CD4-positive, alpha-beta T cell treated with Interleukin-12 subunit alpha and Interleukin-12 subunit beta, for 1 hour (primary cell): ENCODE measurements around the gene GPR89B.
"Not testable (repeated sequence)": the region's sequence is repeated elsewhere in the genome, so short reads cannot be mapped to it uniquely, and the experiment has no call there.

Experiments used
- DNase-seq: peaks from one replicate; pipeline ENCODE4 v3.0.0-alpha.2; 2020

Gene GPR89B

DNA sequence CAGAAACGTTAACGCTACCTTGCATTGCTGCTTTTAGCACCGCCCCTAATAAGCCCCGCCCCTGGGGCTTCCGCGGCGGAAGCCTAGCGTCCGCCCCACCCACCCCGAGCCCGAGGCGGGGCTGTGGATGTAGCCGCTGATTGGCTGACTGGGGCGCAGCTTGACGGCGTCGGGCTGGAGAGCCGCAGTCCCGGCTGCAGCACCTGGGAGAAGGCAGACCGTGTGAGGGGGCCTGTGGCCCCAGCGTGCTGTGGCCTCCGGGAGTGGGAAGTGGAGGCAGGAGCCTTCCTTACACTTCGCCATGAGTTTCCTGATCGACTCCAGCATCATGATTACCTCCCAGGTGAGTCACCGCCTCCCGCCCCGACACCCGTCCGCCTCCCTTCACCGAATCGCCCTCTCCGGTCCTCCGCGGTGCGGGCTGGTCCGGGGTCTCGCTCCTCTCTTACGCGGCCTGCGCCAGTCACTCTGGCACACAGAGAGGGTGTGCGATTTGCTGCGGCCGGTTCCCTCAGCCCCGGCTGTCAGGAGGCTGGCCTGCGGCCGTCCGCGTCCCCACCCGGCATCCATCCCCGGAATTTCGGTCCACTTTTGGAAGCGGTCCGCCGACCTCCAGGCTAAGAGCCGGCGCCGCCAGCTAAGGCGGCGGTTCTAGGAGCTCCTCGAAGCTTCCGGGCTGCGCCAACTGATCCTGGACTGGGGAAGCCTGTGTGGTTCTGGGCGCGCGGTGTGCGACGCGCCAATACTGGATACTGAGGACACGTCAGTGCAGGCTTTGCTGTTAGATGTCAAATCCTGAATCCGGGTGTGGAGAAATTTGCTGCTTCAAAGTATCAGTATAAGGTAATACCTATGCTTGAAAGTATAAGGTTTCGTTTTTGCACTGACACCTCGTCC is at the start of gene GPR89B:
Gene GPR89B (plus strand): TSS at position 185 of the 897 bp plus-strand sequence. CDS start 117 bp downstream, at position 302.
- DNase-seq = peak; percentile 95

DNA sequence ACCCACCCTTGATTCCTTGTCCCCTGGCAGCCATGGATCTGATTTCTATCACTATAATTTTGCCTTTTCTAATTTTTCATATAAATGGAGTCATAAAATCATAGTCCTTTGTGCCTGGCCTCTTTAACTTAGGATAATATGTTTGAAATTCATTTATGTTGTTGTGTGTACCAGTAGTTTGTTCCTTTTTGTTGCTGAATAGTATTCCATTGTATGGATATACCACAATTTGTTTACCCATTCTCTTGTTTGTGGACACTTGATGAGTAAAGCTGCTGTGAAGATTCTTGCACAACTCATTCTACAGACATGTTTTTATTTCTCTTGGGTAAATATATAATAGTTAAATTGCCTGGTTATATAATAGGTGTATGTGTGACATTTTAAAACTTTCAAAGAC is 48.3 kb upstream of the GPR89B start:
- DNase-seq = no peak

DNA sequence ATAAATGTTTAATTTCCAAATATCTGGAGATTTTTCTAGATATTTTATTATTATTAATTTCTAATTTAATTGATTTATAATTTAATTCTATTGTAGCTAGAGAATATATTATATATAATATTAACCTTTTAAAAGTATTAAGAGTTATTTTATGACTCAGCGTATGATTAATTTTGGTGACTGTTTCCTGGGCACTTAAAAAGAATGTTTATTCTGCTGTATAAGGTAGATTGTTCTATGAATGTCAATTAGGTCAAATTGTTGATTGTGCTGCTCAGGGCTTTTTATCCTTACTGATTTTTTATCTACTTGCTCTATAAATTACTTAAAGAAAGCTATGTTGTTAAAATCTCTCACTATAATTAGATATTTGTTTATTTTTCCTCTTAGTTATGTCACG is 45.7 kb upstream of the GPR89B start:
- no peak for DNase-seq

DNA sequence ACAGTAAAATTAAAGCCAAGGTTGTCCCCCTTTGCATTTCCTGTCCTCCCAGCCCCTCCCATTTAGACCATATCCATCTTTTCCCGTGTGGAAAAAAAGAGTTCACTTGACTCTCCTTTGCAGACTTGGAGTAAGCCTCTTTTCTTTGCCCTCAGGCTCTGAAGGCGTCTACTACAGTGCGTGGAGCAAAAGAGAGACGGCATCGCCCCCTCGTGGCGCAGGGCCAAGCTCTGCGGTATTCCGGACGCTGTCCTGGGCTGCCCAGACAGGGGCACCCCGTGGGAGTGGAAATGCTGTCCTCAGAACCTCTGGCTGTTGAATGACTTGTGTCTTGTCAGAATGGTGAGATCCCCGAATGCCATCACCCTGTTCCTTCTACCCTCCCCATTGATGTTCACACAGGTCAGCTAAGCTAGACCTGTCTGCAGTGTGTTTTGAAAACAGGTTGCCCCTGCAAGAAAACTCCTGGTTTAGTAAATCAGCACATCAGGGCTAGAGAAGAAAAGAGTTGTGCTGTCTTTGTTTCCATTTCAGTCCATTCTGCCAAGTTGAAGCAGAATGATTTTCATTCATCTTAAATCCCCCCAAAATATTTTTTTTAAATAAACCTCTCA is 37.9 kb upstream of the GPR89B start:
- DNase-seq = peak; percentile 61

DNA sequence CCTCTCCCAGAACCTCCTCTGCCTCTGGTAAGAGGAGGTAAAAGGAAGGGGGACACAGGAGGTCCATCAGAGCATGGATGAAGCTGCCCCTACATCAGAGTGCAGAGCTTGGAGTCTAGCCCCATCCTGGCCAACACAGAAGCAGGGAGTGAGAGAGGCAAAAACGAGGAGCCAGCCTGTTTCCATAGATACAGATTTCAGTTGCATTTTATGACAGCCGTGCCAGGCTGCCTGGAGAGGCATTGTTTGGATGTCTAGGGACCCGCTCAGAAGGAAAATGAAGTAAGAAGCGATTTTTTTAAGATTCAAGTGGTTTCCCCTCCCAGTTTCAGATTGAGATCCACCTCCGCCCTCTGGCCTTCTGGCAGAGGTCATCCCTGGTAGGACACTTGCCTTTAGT is 37.1 kb upstream of the GPR89B start:
- DNase-seq = no peak

DNA sequence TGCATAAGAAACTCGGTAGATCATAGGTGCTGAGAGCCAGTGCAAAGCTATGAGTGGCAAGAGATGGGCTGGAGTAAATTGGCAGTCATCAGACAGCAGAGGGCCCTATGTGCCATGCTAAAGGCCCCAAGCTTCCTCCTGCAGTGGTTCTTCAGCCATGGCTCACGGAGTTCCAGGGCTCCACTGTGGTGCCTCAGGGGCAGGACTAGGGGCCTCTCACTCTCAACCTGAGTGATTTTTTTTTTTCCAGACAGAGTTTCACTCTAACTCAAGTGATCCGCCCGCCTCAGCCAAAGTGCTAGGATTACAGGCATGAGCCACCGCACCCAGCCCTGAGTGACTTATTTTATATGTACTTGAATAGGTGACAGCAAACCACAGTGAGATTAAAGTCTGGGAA is 36.0 kb upstream of the GPR89B start:
- DNase-seq = no peak

DNA sequence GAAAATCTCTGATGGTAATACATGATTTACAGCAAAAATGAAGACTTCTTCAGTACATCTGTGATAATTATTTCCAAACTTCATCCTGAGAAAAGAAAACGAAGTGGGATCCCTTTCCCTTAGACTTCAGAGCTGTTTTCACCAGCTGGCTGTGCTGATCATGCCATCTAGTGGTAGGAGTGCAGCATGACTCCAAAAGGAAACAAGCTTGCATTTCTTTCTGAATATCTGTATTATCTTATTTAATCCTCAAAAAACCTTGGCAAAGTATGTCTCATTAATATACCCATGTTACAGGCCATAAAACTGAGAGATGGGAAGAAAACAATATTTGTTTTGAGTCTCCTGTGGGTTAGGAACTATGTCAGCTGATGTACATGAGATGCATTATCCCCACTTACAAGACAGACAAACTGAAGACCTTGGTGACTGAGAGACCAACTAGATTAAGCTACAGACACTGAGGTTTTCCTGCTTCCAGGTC is 35.4 kb upstream of the GPR89B start:
- DNase-seq = peak; percentile 47

DNA sequence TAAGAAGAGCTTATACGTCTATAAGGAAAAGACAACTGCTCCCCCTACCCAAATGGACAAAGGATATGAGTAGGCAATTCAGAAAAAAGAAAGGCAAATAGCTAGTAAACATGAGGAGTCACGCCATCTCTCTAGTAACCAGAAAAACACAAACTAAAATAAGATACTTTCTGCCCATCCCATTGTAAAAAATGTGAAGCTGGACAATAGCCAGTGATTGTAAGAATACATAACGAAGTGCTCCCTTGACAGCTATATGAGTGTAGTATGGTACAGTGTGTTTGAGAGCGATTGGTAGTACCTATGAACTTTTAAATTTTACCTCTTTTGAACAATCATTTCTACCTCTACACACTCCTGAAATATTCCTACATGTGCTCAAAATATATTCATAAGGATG is 33.1 kb upstream of the GPR89B start:
- DNase-seq = no peak

DNA sequence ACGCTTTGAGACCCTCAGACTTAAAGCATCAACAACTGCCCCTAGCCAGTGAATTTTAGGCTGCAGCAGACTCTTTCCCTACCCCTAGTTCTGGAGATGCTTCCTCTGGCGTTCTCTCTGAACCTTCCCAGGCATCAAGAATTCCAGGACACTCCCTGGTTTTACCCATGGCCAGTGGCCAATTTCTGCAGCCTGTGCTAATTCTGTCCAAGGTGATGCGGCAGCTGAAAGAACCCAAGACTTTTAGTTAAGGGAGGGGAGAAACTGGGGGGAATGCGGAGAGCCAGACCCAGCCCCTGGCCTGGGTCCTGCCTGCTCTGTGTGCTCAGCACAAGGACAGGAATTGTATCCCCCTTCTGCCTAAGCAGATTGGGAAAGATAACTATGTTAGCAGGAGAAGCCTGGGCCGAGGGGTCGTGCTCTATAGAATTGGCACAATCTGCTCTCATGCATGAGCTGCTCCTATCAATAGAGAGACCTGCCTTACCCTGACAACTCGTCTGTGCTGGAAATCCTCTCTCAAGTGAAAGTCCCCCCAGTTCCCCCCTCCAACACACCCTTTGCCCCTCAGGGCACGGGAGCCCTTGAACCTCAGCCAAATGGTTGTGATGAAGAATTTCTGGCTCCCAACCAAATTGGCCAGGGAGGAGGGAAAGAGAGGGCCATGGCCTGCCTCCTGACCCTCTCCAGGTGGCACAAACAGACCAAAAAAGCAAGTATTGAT is 31.0 kb upstream of the GPR89B start:
- no peak for DNase-seq

DNA sequence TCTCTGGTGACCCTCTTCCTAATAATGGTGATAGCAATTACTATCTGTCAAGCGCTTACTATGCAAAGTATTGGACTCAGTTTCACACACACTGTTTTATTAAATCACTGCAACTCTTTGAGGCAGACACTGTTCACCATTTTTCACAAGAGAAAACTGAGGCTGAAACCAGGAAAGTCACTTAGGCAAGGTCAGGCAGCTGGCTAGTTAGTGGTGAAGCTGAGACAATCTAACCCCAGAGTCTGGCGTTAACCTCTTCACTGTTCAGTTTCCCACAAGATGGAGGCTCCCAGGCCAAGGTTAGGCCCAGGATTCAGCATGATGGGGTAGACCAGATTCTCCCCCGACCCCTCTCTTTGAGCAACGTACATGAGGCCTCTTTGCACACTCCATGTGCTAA is 30.4 kb upstream of the GPR89B start:
- no peak for DNase-seq

DNA sequence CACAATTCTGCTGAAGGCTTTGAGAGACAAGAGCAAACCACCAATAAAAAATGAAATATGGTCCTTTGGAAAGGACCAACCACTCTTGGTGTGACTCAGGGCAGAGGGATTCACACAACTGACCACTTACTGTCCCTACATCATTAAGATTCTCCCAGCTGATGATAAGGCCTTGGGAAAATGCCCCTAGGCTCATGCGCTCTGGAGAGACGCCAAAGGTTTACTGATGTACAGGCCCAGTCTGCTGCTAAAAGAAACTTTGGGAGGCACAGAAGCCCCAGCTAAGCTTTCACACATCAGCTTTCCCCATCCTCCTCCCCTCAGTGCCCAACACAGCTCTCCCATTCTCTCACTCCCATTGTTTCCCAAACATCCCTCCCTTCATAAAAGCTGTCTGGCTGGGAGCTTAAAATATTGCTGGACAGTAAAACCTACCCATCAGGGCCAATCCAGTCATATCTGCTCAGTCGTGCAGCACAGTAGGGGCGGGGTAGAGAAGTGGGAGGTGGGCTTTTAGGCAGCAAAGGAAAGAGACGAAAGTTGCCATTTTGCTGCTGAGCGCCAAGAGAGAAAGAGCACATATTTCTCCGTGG is 25.9 kb upstream of the GPR89B start, which contains the start of gene GJA8:
Gene GJA8 (plus strand): TSS at position 543 of the 593 bp plus-strand sequence. CDS start 5,161 bp downstream, outside the sequence.
- no peak for DNase-seq

DNA sequence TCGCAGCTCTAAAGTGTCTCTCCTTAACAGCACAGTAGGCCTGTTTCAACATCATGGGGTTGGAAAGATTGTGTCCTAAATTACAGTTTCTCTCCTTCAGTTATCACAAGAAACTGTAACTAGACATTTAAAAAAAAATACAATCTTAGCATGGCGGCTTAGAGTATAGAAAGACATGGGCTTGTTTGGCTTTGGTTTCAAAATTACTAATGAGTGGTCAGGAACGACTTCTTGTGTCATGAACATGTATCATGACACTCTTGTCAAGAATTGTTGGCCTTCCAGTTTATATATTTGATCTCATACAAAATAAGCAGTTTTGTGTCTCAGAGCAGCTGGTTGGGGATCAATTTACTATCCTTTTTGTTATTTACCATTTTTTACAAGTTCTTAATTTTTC is 23.5 kb upstream of the GPR89B start:
- no peak for DNase-seq

DNA sequence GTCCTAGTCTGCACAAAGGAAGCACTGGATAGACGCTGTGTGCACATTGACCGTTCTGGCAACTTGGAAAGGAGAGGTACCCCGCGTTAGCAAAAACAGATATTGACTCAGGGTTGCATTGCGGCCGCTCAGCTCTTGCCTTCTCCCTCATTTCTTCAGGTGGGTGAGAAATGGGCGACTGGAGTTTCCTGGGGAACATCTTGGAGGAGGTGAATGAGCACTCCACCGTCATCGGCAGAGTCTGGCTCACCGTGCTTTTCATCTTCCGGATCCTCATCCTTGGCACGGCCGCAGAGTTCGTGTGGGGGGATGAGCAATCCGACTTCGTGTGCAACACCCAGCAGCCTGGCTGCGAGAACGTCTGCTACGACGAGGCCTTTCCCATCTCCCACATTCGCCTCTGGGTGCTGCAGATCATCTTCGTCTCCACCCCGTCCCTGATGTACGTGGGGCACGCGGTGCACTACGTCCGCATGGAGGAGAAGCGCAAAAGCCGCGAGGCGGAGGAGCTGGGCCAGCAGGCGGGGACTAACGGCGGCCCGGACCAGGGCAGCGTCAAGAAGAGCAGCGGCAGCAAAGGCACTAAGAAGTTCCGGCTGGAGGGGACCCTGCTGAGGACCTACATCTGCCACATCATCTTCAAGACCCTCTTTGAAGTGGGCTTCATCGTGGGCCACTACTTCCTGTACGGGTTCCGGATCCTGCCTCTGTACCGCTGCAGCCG is 20.3 kb upstream of the GPR89B start:
- no peak for DNase-seq

DNA sequence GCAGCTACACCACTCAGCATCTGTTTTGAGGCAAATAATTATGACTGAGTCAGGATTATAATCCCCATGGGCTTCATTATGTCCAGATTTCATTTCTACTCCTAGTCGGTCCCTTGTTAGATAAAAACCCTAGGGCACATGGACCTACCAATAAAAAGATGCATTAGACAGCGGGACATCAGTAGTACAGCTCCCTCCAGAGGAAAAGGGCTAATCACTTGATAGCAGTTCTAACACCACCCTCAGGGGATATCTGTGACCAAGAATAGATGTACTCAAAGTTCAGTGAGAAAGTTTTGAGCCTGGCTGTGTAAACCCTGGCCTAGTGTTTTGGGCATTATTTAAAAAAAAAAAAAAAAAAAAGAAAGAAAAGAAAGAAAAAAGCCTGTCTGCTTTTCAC is 15.7 kb upstream of the GPR89B start:
- DNase-seq = no peak

DNA sequence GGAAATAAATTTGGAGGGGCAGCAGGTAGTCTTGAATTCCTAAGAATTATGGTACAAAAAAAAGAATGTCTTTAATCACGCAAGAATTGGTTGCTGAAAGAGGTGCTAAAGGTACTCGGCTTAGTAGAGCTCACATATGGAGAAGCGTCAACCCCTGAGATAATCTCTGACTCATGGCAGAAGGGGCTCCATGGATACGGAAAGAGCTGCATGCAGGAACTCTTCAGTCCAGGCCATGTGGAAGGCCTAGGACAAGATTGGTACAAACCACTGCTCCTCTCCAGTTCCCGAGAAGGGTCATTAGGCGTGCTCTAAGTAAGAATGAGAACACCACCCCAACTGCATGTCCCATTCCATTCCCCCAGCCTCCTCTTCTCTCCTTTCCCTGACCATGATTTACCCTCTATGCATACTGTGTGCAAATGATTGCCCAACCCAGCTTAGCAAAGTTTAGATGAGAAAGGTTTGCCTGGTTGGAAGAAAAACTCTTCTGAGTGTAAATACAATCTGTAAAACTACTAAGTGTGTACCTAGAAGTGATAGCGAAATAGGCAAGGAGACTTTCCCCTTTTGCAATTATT is 14.8 kb upstream of the GPR89B start:
- no peak for DNase-seq

DNA sequence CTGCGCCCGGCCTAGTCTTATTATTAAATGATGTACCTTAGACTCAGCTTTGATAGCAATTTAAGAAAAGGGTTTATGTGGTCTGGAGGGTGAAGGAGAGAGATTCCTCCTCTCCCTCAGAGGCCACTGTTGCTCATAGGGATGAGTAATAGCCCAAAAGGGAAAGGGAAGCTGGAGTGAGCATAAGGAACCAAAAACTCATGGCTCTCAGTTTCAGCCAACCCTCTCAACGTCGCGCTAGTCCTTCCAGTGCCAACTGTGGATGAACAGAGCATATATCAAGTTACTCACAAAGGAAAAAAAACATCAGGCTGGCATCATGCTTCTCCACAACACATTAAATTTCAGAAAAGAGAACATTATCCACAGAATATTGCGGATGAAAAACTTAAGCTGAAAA is 8.3 kb upstream of the GPR89B start:
- DNase-seq = no peak

DNA sequence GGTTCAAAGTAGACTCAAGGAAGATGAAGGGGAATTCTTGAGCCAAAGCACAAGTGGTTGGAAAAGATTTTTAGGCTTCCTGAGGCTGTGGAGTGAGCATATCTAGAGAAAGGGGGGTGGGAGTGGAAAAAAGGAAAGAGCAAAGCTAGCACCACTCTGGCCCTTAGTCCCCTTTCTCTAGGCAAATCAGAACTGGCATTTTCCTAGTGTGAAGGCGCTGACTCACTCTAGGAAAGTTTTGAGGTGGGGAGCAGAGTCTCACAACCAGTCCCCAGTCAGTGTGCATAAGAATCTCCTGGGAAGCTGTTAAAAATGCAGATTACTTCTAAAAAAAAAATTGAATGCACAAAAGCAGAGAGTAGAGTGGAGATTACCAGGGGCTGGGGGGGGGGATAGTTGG is 3.4 kb upstream of the GPR89B start:
- DNase-seq = no peak

DNA sequence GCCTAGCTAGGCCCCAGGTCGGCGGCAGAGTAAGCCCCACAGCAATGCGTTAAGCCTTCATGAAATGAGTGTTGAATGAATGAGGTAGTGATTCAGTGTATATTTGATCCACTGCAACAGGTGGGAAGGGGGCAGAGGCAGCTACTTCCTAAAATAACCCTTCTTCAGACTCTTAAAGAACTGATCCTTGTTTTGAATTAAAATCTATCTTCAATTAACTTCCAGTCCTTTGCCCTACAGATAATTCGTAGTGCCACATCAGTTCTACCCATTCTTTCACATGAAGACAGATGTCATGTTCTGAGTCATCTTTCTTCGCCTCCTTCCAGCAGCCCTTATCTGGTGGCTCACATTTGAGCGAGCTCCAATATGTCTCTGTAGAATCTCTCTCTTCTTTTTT is 1.0 kb upstream of the GPR89B start:
- not testable (repeated sequence) for DNase-seq

DNA sequence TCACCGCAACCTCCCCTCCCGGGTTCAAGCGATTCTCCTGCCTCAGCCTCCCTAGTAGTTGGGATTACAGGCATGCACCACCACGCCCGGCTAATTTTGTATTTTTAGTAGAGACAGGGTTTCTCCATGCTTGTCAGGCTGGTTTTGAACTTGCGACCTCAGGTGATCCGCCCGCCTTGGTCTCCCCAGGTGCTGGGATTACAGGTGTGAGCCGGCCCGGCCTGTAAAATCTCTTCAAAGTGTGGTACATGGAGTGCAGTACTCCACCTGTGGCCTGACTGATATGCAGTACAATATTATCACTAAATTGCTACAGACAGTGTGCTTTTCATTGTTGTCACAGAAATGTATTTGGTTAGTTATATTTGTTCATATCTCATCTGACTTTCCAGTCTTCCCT is 531 bp upstream of the GPR89B start:
- not testable (repeated sequence) for DNase-seq

DNA sequence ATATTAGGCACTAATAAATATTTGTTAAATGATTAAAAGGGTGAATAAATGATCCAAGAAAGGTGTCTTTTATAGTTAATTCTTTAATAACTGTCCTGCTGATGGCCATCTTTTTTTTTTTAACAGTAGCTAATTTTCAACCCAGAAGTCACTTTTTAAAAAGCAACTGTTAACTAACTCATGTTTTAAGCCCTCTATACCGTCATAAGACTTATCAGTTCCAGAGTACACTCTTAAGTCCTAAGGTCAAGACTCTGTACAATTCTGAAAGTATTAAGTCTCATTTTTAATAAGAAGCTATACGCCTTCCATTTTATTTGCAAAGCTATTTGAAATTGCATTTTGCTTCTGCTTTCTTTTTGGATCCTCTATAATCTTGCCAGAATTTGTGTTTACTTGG is 2.9 kb downstream of the GPR89B start:
- not testable (repeated sequence) for DNase-seq

DNA sequence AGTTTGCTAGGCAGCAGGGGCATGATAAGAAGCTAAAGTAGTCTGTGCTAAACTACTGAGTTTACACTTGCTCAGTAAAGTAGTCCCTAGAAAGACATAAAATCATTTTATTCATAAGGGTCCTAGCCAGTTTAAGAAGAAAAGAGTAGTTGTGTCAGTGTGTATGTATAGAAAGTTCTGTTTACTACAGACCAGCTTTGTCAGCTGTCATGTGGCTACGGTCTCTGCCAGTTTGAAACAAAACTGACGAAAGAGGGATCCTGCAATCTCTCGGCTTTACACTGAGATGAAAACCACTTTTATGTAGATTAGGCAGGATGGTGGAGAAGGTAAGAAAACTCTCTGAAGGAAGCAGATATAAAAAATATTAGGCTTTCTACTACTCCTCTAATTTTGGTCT is 7.1 kb downstream of the GPR89B start:
- DNase-seq = not testable (repeated sequence)

DNA sequence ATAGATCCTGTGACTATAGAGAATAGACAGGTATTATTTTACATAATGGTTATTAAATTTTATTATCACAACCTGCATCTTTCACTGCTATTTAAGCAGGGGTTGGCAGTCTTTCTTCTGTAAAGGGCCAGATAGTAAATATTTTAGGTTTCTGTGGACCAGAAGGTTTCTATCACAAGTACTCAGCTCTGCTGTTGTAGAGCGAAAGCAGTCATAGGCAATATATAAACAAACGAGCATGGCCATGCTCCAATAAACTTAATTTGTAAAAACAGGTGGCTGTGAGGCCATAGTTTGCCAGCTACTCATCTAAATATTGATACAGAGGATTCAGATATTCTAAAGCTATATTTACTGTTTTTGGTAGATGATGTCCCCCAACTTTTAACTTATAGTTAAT is 12.2 kb downstream of the GPR89B start:
- DNase-seq = not testable (repeated sequence)
